ENCODE results near the gene GSTA2. TPM values are rescaled to one million over a fixed set of nuclear protein-coding genes. Genes with fewer than 3 reads are reported as not detected.

Gene GSTA2
- total and polyA plus RNA-seq, 2 experiments from 2014 or later, result 0.11 TPM; not detected in 1

DNA sequence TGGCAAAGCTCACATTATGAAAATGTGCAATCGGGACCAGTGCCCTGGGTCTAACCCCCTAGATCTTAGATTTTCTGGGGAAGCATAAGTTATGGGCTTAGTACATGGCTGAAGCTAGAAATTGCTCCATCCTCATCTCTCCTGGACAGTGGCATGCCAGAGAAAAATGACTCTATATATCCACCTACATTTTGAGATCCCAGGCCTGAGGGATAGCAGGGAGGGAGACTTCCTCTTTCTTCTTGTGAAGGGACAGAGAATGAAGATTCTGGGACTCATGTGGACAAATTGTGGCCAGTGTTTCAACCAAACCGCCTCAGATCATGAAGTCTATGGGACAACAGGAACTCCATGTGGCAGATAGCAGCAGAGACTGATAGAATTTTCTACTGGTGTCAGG lies 35.4 kb downstream of the GSTA2 start:
- no peaks in the 10 kb centered on the region for H4K20me1 ChIP-seq (ENCODE audit: insufficient read depth)
- H3K27me3 ChIP-seq (replicated peaks; ENCODE audit: insufficient read depth), result no peaks in the 10 kb centered on the region
- no peak overlapping the region for H3K9ac ChIP-seq
- H3F3A ChIP-seq (ENCODE audit: insufficient read depth), result peaks cover 25% of the 10 kb centered on the region
- no peak overlapping the region for H3K4me2 ChIP-seq (ENCODE audit: unreplicated experiment)
- no peak overlapping the region for H3K4me3 ChIP-seq
- 93 to 97% methylated on average over 2 of the region's 2 CpGs for WGBS, 2 experiments (ENCODE audit: low coverage in 1 of 2, low lambda C conversion rate in 2 of 2, missing lambda C conversion rate in 2 of 2)
- H3K27ac ChIP-seq, result no peak overlapping the region
- in situ Hi-C loops (cut with MboI), result no loop called here
- no peak overlapping the region for H2AFZ ChIP-seq
- no peaks in the 10 kb centered on the region for H3K9me2 ChIP-seq (ENCODE audit: insufficient read depth)
- no peaks in the 10 kb centered on the region for H3K79me2 ChIP-seq (ENCODE audit: insufficient read depth)
- no peak for DNase-seq
- H3K9me3 ChIP-seq (ENCODE audit: low read depth), result no peaks in the 10 kb centered on the region
- TF ChIP-seq EZH2phosphoT487 (IDR thresholded peaks at IDR 0.05; ENCODE audit: insufficient read depth, low read depth) (no peak), EZH2 (IDR thresholded peaks at IDR 0.05; ENCODE audit: insufficient read depth, poor library complexity, severe bottlenecking) (no peak)
- peaks cover 35% of the 10 kb centered on the region for H3K4me1 ChIP-seq (ENCODE audit: insufficient read depth)
- no peaks in the 10 kb centered on the region for H3K36me3 ChIP-seq (ENCODE audit: low read depth)

DNA sequence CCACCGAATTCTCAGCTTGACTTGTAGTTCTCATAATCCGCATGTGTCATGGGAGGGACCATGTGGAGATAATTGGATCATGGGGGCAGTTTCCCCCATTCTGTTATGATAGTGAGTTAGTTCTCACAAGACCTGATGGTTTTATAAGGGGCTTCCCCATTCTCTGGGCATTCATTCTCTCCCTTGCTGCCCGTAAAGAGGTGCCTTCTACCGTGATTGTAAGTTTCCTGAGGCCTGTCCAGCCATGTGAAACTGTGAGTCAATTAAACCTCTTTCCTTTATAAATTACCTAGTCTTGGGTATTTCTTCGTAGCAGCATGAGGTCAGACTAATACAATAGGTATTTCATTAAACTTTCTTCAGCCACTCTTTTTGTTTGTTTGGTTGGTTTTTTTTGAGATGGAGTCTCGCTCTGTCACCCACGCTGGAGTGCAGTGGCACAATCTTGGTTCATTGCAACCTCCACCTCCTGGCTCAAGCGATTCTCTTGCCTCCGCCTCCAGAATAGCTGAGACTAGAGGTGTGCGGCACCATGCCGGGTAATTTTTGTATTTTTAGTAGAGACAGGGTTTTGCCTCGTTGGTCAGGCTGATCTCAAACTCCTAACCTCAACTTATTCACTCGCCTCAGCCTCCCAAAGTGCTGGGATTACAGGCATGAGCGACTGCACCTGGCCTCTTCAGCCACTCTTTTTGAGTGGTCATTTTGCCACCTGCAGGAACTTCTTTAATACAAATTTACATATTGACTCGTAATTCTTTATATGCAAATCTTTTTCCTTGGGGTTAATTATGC lies 36.3 kb downstream of the GSTA2 start:
- H3K4me3 ChIP-seq, result no peak overlapping the region
- H4K20me1 ChIP-seq (ENCODE audit: insufficient read depth), result no peaks in the 10 kb centered on the region
- no peaks in the 10 kb centered on the region for H3K9me2 ChIP-seq (ENCODE audit: insufficient read depth)
- H3K27me3 ChIP-seq (replicated peaks; ENCODE audit: insufficient read depth), result no peaks in the 10 kb centered on the region
- WGBS, 2 experiments (ENCODE audit: low coverage in 1 of 2, low lambda C conversion rate in 2 of 2, missing lambda C conversion rate in 2 of 2), result 89% methylated on average over 15 of the region's 15 CpGs
- H3K36me3 ChIP-seq (ENCODE audit: low read depth), result no peaks in the 10 kb centered on the region
- no peak overlapping the region for H3K27ac ChIP-seq
- TF ChIP-seq EZH2 (IDR thresholded peaks at IDR 0.05; ENCODE audit: insufficient read depth, poor library complexity, severe bottlenecking) (no peak), EZH2phosphoT487 (IDR thresholded peaks at IDR 0.05; ENCODE audit: insufficient read depth, low read depth) (no peak)
- H3K4me1 ChIP-seq (ENCODE audit: insufficient read depth), result peaks cover 35% of the 10 kb centered on the region
- H2AFZ ChIP-seq, result no peak overlapping the region
- peaks cover 25% of the 10 kb centered on the region for H3F3A ChIP-seq (ENCODE audit: insufficient read depth)
- H3K9me3 ChIP-seq (ENCODE audit: low read depth), result no peaks in the 10 kb centered on the region
- no peak overlapping the region for H3K9ac ChIP-seq
- no peaks in the 10 kb centered on the region for H3K79me2 ChIP-seq (ENCODE audit: insufficient read depth)
- no peak for DNase-seq
- in situ Hi-C loops (cut with MboI), result no loop called here
- no peak overlapping the region for H3K4me2 ChIP-seq (ENCODE audit: unreplicated experiment)

DNA sequence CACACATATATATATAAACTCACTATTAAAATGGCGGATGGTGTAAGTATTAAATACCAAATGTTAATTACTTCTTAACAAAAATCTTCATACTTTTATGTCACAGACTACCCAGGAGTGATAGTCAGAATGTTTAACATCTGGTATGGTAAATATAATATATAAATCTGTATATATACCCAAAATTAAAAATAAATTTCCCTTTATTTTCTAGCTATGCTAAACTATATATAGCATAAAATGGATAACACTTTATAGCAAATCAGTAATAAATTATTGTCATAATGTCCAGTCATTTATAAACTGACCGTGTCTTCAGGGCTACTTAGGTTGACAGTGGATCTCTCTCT lies 37.1 kb downstream of the GSTA2 start:
- H3K9ac ChIP-seq, result no peak overlapping the region
- H3K9me3 ChIP-seq (ENCODE audit: low read depth), result no peaks in the 10 kb centered on the region
- H3K27ac ChIP-seq, result no peak overlapping the region
- peaks cover 25% of the 10 kb centered on the region for H3F3A ChIP-seq (ENCODE audit: insufficient read depth)
- WGBS, 2 experiments (ENCODE audit: low coverage in 1 of 2, low lambda C conversion rate in 2 of 2, missing lambda C conversion rate in 2 of 2), result 91 to 95% methylated on average over 2 of the region's 2 CpGs
- no peak overlapping the region for H3K4me3 ChIP-seq
- H3K4me2 ChIP-seq (ENCODE audit: unreplicated experiment), result peak overlapping the region; percentile 22
- no peaks in the 10 kb centered on the region for H4K20me1 ChIP-seq (ENCODE audit: insufficient read depth)
- no peak for DNase-seq
- H3K36me3 ChIP-seq (ENCODE audit: low read depth), result no peaks in the 10 kb centered on the region
- H3K27me3 ChIP-seq (replicated peaks; ENCODE audit: insufficient read depth), result no peaks in the 10 kb centered on the region
- no peaks in the 10 kb centered on the region for H3K79me2 ChIP-seq (ENCODE audit: insufficient read depth)
- H3K9me2 ChIP-seq (ENCODE audit: insufficient read depth), result no peaks in the 10 kb centered on the region
- in situ Hi-C loops (cut with MboI), result no loop called here
- H2AFZ ChIP-seq, result no peak overlapping the region
- TF ChIP-seq EZH2 (IDR thresholded peaks at IDR 0.05; ENCODE audit: insufficient read depth, poor library complexity, severe bottlenecking) (no peak), EZH2phosphoT487 (IDR thresholded peaks at IDR 0.05; ENCODE audit: insufficient read depth, low read depth) (no peak)
- H3K4me1 ChIP-seq (ENCODE audit: insufficient read depth), result peaks cover 35% of the 10 kb centered on the region

DNA sequence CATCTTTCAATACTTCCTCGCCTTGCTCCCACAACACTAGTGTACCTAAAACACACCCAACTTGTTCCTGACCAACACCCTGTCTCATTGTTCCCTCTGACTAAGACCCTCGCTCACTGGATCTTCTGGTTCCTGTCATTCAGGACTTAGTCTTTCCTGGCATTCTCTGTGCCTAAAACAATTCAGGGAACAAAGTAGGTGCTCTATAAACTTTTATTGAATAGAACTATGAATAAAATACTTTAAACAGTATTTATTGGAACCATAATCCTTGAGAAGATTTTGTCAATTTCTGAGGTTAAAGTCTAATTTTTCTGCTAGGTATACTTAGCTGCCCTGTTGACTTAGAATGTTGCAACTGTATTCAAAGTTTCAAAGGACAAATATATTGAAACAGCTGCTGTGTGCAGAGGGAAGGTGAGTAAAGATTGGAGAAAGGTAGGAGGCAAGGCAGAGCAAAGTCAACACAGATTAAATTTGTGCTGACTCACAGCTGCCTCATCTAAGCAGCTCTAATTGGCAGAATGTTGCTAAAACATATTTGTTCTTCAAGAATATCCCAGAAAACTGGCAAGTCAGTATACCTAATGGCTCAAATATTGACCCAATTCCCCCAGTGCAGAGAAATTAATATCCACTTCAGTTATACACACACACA lies 37.6 kb downstream of the GSTA2 start:
- in situ Hi-C loops (cut with MboI), result no loop called here
- Histone ChIP-seq H3K27ac (peak overlapping the region; percentile 53), H3K79me2 (ENCODE audit: insufficient read depth) (no peaks in the 10 kb centered on the region), H3F3A (ENCODE audit: insufficient read depth) (peaks cover 25% of the 10 kb centered on the region), H3K4me3 (no peak overlapping the region), H3K36me3 (ENCODE audit: low read depth) (no peaks in the 10 kb centered on the region), H2AFZ (no peak overlapping the region), H3K4me1 (ENCODE audit: insufficient read depth) (peaks cover 35% of the 10 kb centered on the region), H3K9me2 (ENCODE audit: insufficient read depth) (no peaks in the 10 kb centered on the region), H3K9me3 (ENCODE audit: low read depth) (no peaks in the 10 kb centered on the region), H3K4me2 (ENCODE audit: unreplicated experiment) (peak overlapping the region; percentile 22), H3K9ac (no peak overlapping the region), H4K20me1 (ENCODE audit: insufficient read depth) (no peaks in the 10 kb centered on the region), H3K27me3 (replicated peaks; ENCODE audit: insufficient read depth) (no peaks in the 10 kb centered on the region)
- TF ChIP-seq EZH2phosphoT487 (IDR thresholded peaks at IDR 0.05; ENCODE audit: insufficient read depth, low read depth) (no peak), EZH2 (IDR thresholded peaks at IDR 0.05; ENCODE audit: insufficient read depth, poor library complexity, severe bottlenecking) (no peak)
- WGBS, 2 experiments (ENCODE audit: low coverage in 1 of 2, low lambda C conversion rate in 2 of 2, missing lambda C conversion rate in 2 of 2), result 96 to 98% methylated on average over 2 of the region's 2 CpGs
- DNase-seq, result peak; percentile 74
